ENCODE measurements around the gene PRSS57.

GRCh38 chr19:682678-683320, 12.5 kb downstream of the PRSS57 start:
- no peak for TF ChIP-seq CTCF (IDR thresholded peaks at IDR 0.05)
- TF ChIP-seq POLR2AphosphoS5 (IDR thresholded peaks at IDR 0.05) = peak in 1 of 2 donors; percentile 42
